ENCODE measurements around the gene CILP. TPM values are rescaled to one million over a fixed set of nuclear protein-coding genes. Genes with fewer than 3 reads are reported as not detected.

The CILP gene
- total RNA-seq, 6 donors from 2014 or later: 1.0 to 5.2 (median 2.6) TPM

GRCh38 chr15:65212097-65212496, 824 bp upstream of the CILP start:
- Histone ChIP-seq H3K4me3 (no peak overlapping the region), H3K27ac (no peak overlapping the region), H3K36me3 (no peaks in the 10 kb centered on the region), H3K4me1 (peaks cover 0 to 8% (median 2%) of the 10 kb centered on the region in 4 donors), H3K27me3 (no peaks in the 10 kb centered on the region), H3K9me3 (no peaks in the 10 kb centered on the region)
- no peak for TF ChIP-seq EP300 (IDR thresholded peaks at IDR 0.05)
- TF ChIP-seq POLR2A (IDR thresholded peaks at IDR 0.05): no peak
- peak in 2 of 6 experiments; percentile 17 to 33 for TF ChIP-seq CTCF (IDR thresholded peaks at IDR 0.05)
- no peak for TF ChIP-seq POLR2AphosphoS5 (IDR thresholded peaks at IDR 0.05)
- 66 to 90% methylated on average over 4 to 5 of the region's 5 CpGs for WGBS, 2 donors
- ATAC-seq (ENCODE audit: low FRiP score in 2 of 2): no peak
- no peak for DNase-seq

GRCh38 chr15:65211482-65211982, 259 bp upstream of the CILP start:
- Histone ChIP-seq H3K4me1 (peaks cover 0 to 8% (median 2%) of the 10 kb centered on the region in 4 donors), H3K4me3 (no peak overlapping the region), H3K27me3 (no peaks in the 10 kb centered on the region), H3K9me3 (no peaks in the 10 kb centered on the region), H3K27ac (no peak overlapping the region), H3K36me3 (no peaks in the 10 kb centered on the region)
- 52 to 60% methylated on average over 5 to 6 of the region's 6 CpGs for WGBS, 2 donors
- TF ChIP-seq CTCF (IDR thresholded peaks at IDR 0.05): no peak
- TF ChIP-seq POLR2A (IDR thresholded peaks at IDR 0.05): no peak
- no peak for TF ChIP-seq POLR2AphosphoS5 (IDR thresholded peaks at IDR 0.05)
- TF ChIP-seq EP300 (IDR thresholded peaks at IDR 0.05): no peak
- peak in 1 of 2 donors; percentile 61 for DNase-seq
- peak; percentile 50 to 51 for ATAC-seq (ENCODE audit: low FRiP score in 2 of 2)

GRCh38 chr15:65209701-65210643, 1.3 kb downstream of the CILP start:
- WGBS, 2 donors: 79 to 81% methylated on average over 11 to 17 of the region's 17 CpGs
- TF ChIP-seq EP300 (IDR thresholded peaks at IDR 0.05) (no peak), POLR2AphosphoS5 (IDR thresholded peaks at IDR 0.05) (no peak), POLR2A (IDR thresholded peaks at IDR 0.05) (no peak), CTCF (IDR thresholded peaks at IDR 0.05) (no peak)
- no peak overlapping the region for H3K27ac ChIP-seq
- H3K36me3 ChIP-seq: no peaks in the 10 kb centered on the region
- H3K27me3 ChIP-seq: no peaks in the 10 kb centered on the region
- no peak overlapping the region for H3K4me3 ChIP-seq
- DNase-seq (no peak), ATAC-seq (ENCODE audit: low FRiP score in 2 of 2) (no peak)
- no peaks in the 10 kb centered on the region for H3K9me3 ChIP-seq
- H3K4me1 ChIP-seq: peaks cover 0 to 8% (median 2%) of the 10 kb centered on the region in 4 donors

GRCh38 chr15:65208647-65209046, 2.6 kb downstream of the CILP start:
- H3K4me1 ChIP-seq: peaks cover 0 to 8% (median 2%) of the 10 kb centered on the region in 4 donors
- H3K36me3 ChIP-seq: no peaks in the 10 kb centered on the region
- ATAC-seq (ENCODE audit: low FRiP score in 2 of 2): no peak
- no peak for TF ChIP-seq POLR2AphosphoS5 (IDR thresholded peaks at IDR 0.05)
- no peak for TF ChIP-seq CTCF (IDR thresholded peaks at IDR 0.05)
- TF ChIP-seq EP300 (IDR thresholded peaks at IDR 0.05): no peak
- H3K27me3 ChIP-seq: no peaks in the 10 kb centered on the region
- WGBS, 2 donors: 100% methylated on average over 2 of the region's 2 CpGs
- H3K9me3 ChIP-seq: no peaks in the 10 kb centered on the region
- H3K27ac ChIP-seq: no peak overlapping the region
- DNase-seq: no peak
- H3K4me3 ChIP-seq: no peak overlapping the region
